ENCODE results near the gene SORBS1. TPM values are rescaled to one million over a fixed set of nuclear protein-coding genes. Genes with fewer than 3 reads are reported as not detected.

Gene SORBS1
- total RNA-seq, 4 donors from 2014 or later, result 21.5 to 65.8 (median 30.1) TPM

GRCh38 chr10:95560278-95561176 lies 644 bp downstream of the SORBS1 start:
- TF ChIP-seq POLR2A (IDR thresholded peaks at IDR 0.05) (no peak), CTCF (IDR thresholded peaks at IDR 0.05) (no peak)
- Histone ChIP-seq H3K9me3 (no peaks in the 10 kb centered on the region), H3K27me3 (no peaks in the 10 kb centered on the region), H3K27ac (peak overlapping the region; percentile 46 to 85 (median 68)), H3K36me3 (no peaks in the 10 kb centered on the region), H3K4me1 (peaks cover 5 to 10% of the 10 kb centered on the region in 2 donors), H3K4me3 (replicated peaks in 1 of 3) (peak overlapping the region; percentile 66 to 88 (median 75))
- WGBS, 2 donors, result 1 to 4% methylated on average over 27 to 41 of the region's 48 CpGs
- DNase-seq, result peak; percentile 51 to 53
- intact Hi-C loops (cut with DNase I), result no loop called here

GRCh38 chr10:95559896-95560277 lies 1.3 kb downstream of the SORBS1 start:
- Histone ChIP-seq H3K4me3 (replicated peaks in 1 of 3) (peak overlapping the region in 1 of 3 donors; percentile 66), H3K4me1 (peaks cover 5 to 10% of the 10 kb centered on the region in 2 donors), H3K27me3 (no peaks in the 10 kb centered on the region), H3K36me3 (no peaks in the 10 kb centered on the region), H3K27ac (peak overlapping the region in 2 of 3 donors; percentile 68 to 85), H3K9me3 (no peaks in the 10 kb centered on the region)
- WGBS, 2 donors, result 16 to 28% methylated on average over 8 to 10 of the region's 10 CpGs
- TF ChIP-seq CTCF (IDR thresholded peaks at IDR 0.05) (no peak), POLR2A (IDR thresholded peaks at IDR 0.05) (no peak)
- intact Hi-C loops (cut with DNase I), result no loop called here
- no peak for DNase-seq

- Histone ChIP-seq H3K27me3 (no peaks in the 10 kb centered on the region), H3K4me1 (peaks cover 5 to 10% of the 10 kb centered on the region in 2 donors), H3K36me3 (no peaks in the 10 kb centered on the region), H3K4me3 (replicated peaks in 1 of 3) (no peak overlapping the region), H3K27ac (peak overlapping the region in 1 of 3 donors; percentile 46), H3K9me3 (no peaks in the 10 kb centered on the region)
- WGBS, 2 donors, result 46 to 55% methylated on average over 4 of the region's 4 CpGs
- DNase-seq, result no peak
- intact Hi-C loops (cut with DNase I), result no loop called here
- TF ChIP-seq POLR2A (IDR thresholded peaks at IDR 0.05), result no peak
- no peak for TF ChIP-seq CTCF (IDR thresholded peaks at IDR 0.05)
These were observed 1.7 kb downstream of the SORBS1 start for GRCh38 chr10:95559471-95559870.

GRCh38 chr10:95558593-95559320 lies 2.4 kb downstream of the SORBS1 start:
- Histone ChIP-seq H3K9me3 (no peaks in the 10 kb centered on the region), H3K4me1 (peaks cover 5 to 10% of the 10 kb centered on the region in 2 donors), H3K36me3 (no peaks in the 10 kb centered on the region), H3K27me3 (no peaks in the 10 kb centered on the region), H3K4me3 (replicated peaks in 1 of 3) (no peak overlapping the region), H3K27ac (peak overlapping the region in 1 of 3 donors; percentile 46)
- DNase-seq, result no peak
- intact Hi-C loops (cut with DNase I), result no loop called here
- TF ChIP-seq CTCF (IDR thresholded peaks at IDR 0.05) (no peak), POLR2A (IDR thresholded peaks at IDR 0.05) (no peak)
- WGBS, 2 donors, result 73 to 81% methylated on average over 1 of the region's 1 CpG
